Transverse colon (tissue), 3 donors: ENCODE results near the gene DNLZ.
"Not testable (repeated sequence)": the region's sequence is repeated elsewhere in the genome, so short reads cannot be mapped to it uniquely, and the experiment has no call there.

Source experiments
- CTCF ChIP-seq, 5 experiments: fragments of 200-600 bp in 3 of 5; fragments of 450-650 bp in 2 of 5; sonication (generic) in 3 of 5; IDR thresholded peaks; 1 replicate in 2 of 5; 2 replicates in 3 of 5; pipeline ENCODE4 v1.5.1; 2016 to 2017; ENCODE audit warnings: antibody characterized with exemption in 5 of 5, inconsistent platforms in 3 of 5, mild to moderate bottlenecking in 2 of 5, moderate library complexity in 1 of 5
- POLR2A ChIP-seq: fragments of 450-650 bp; IDR thresholded peaks from one replicate; pipeline ENCODE4 v1.6.1; 2016; ENCODE audit warnings: antibody characterized with exemption, mild to moderate bottlenecking, moderate library complexity

GRCh38 chr9:136407061-136407460, 43.5 kb upstream of the DNLZ start:
- TF ChIP-seq CTCF (IDR thresholded peaks at IDR 0.05); POLR2A: not testable (repeated sequence)
